Body of pancreas (tissue), 4 donors: ENCODE results near the gene CDKAL1. TPM values are rescaled to one million over a fixed set of nuclear protein-coding genes. Genes with fewer than 3 reads are reported as not detected.
"Not testable (repeated sequence)": the region's sequence is repeated elsewhere in the genome, so short reads cannot be mapped to it uniquely, and the experiment has no call there.

Experiments
- ATAC-seq: fragments of 150-250 bp; one replicate; pipeline ENCODE4 v1.9.1; 2016
- DNase-seq, 4 donors: peaks; one replicate each; pipeline ENCODE4 v3.0.0-alpha.2; 2019
- H3K27ac ChIP-seq, 4 donors: fragments of 200-600 bp; sonication (generic); 1 replicate in 3 of 4; 2 replicates in 1 of 4; pipeline versions ENCODE4 v1.5.1 to v1.6.1; 2016 to 2019; ENCODE audit warnings: mild to moderate bottlenecking in 1 of 4, mixed read lengths in 1 of 4, moderate library complexity in 1 of 4
- H3K27me3 ChIP-seq, 2 donors: fragments of 200-600 bp; sonication (generic); one replicate each; pipeline ENCODE4 v1.6.0; 2016; ENCODE audit warnings: mild to moderate bottlenecking in 1 of 2
- H3K36me3 ChIP-seq, 2 donors: fragments of 200-600 bp; sonication (generic); replicated peaks in 1 of 2; 2 replicates each; pipeline ENCODE4 v1.5.1; 2016; ENCODE audit warnings: low read depth in 2 of 2; ENCODE audit not compliant: insufficient read depth in 1 of 2
- H3K4me1 ChIP-seq: fragments of 200-600 bp; sonication (generic); one replicate; pipeline ENCODE4 v1.6.0; 2016
- H3K4me3 ChIP-seq, 2 donors: fragments of 200-600 bp; sonication (generic); 1 replicate in 1 of 2; 2 replicates in 1 of 2; pipeline ENCODE4 v1.5.1; 2016 to 2019
- H3K9me3 ChIP-seq, 3 donors: fragments of 200-600 bp; sonication (generic); 1 replicate in 2 of 3; 2 replicates in 1 of 3; pipeline ENCODE4 v1.5.1; 2016
- CTCF ChIP-seq, 7 experiments: fragments of 450-650 bp in 4 of 7; fragments of 200-600 bp in 3 of 7; sonication (generic) in 3 of 7; IDR thresholded peaks; one replicate each; pipeline ENCODE4 v1.5.1; 2016 to 2019; ENCODE audit warnings: antibody characterized with exemption in 7 of 7
- POLR2A ChIP-seq, 3 donors: fragments of 450-650 bp; IDR thresholded peaks; one replicate each; pipeline ENCODE4 v1.6.1; 2016; ENCODE audit warnings: antibody characterized with exemption in 3 of 3, mild to moderate bottlenecking in 2 of 3
- WGBS, 2 donors: methylation state at CpG; one replicate each; pipeline ENCODE4 v1.1.5; 2017; 5-methylcytosine and 5-hydroxymethylcytosine counted together
- intact Hi-C: fragments of 100-400 bp; cut with DNase I; formaldehyde crosslinking; loops from one replicate; pipeline ENCODE4 v1.15.1; 2023
- total RNA-seq, 2 donors: library from RNA; depleted of rRNA; stranded (reverse); fragments of >200 nt; gene quantifications; one replicate each; pipeline ENCODE4 v1.1.0, GENCODE V29; 2016

The CDKAL1 gene
- total RNA-seq, 2 donors from 2014 or later: 16.3 to 18.1 TPM

GRCh38 chr6:20584100-20584731 lies 50.0 kb downstream of the CDKAL1 start:
- no peaks in the 10 kb centered on the region for H3K27me3 ChIP-seq
- 77 to 100% methylated on average over 2 of the region's 2 CpGs for whole genome bisulfite sequencing, 2 donors
- no peaks in the 10 kb centered on the region for H3K36me3 ChIP-seq
- no peak overlapping the region for H3K27ac ChIP-seq
- no peak for DNase-seq
- H3K4me1 ChIP-seq: no peaks in the 10 kb centered on the region
- no peaks in the 10 kb centered on the region for H3K9me3 ChIP-seq
- ATAC-seq: no peak
- H3K4me3 ChIP-seq: no peak overlapping the region
- intact Hi-C loops: no loop called here
- TF ChIP-seq POLR2A (IDR thresholded peaks at IDR 0.05): no peak
- no peak for TF ChIP-seq CTCF (IDR thresholded peaks at IDR 0.05)

GRCh38 chr6:20589266-20589665 lies 55.0 kb downstream of the CDKAL1 start:
- Histone ChIP-seq H3K27me3 (no peaks in the 10 kb centered on the region), H3K27ac (peak overlapping the region in 1 of 4 donors; percentile 16), H3K36me3 (no peaks in the 10 kb centered on the region), H3K4me1 (no peaks in the 10 kb centered on the region), H3K9me3 (no peaks in the 10 kb centered on the region), H3K4me3 (no peak overlapping the region)
- WGBS, 2 donors: 10 to 22% methylated on average over 5 of the region's 5 CpGs
- DNase-seq: peak in 2 of 4 donors; percentile 8 to 17
- TF ChIP-seq CTCF (IDR thresholded peaks at IDR 0.05) (no peak), POLR2A (IDR thresholded peaks at IDR 0.05) (no peak)
- ATAC-seq: peak; percentile 87
- intact Hi-C loops: no loop called here

DNA sequence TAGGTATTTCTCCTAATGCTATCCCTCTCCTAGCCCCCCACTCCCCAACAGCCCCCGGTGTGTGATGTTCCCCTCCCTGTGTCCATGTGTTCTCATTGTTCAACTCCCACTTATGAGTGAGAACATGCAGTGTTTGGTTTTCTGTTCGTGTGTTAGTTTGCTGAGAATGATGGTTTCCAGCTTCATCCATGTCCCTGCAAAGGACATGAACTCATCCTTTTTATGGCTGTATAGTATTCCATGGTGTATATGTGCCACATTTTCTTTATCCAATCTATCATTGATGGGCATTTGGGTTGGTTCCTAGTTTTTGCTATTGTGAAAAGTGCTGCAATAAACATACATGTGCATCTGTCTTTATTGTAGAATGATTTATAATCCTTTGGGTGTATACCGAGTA lies 56.2 kb downstream of the CDKAL1 start:
- intact Hi-C loops, DNase-seq, ATAC-seq, H3K36me3 ChIP-seq, H3K27ac ChIP-seq, H3K4me1 ChIP-seq, H3K9me3 ChIP-seq, H3K4me3 ChIP-seq, H3K27me3 ChIP-seq: not testable (repeated sequence)
- 94 to 98% methylated on average over 3 of the region's 3 CpGs for WGBS, 2 donors

DNA sequence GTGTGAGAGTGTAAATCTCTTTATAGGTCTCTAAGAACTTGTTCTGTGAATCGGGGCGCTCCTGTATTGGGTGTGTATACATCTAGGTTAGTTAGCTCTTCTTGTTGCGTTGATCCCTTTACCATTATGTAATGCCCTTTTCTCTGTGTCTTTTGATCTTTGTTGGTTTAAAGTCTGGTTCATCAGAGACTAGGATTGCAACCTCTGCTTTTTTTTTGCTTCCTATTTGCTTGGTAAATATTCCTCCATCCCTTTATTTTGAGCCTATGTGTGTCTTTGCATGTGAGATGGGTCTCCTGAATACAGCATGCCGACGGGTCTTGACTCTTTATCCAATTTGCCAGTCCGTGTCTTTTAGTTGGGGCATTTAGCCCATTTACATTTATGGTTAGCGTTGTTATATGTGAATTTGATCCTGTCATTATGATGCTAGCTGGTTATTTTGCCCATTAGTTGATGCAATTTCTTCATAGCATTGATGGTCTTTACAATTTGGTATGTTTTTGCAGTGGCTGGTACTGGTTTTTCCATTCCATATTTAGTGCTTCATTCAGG lies 60.1 kb downstream of the CDKAL1 start:
- H3K27me3 ChIP-seq, H3K4me1 ChIP-seq, H3K36me3 ChIP-seq, H3K27ac ChIP-seq, H3K9me3 ChIP-seq, DNase-seq, ATAC-seq, H3K4me3 ChIP-seq, intact Hi-C loops: not testable (repeated sequence)
- WGBS, 2 donors: 94% methylated on average over 6 to 7 of the region's 7 CpGs

DNA sequence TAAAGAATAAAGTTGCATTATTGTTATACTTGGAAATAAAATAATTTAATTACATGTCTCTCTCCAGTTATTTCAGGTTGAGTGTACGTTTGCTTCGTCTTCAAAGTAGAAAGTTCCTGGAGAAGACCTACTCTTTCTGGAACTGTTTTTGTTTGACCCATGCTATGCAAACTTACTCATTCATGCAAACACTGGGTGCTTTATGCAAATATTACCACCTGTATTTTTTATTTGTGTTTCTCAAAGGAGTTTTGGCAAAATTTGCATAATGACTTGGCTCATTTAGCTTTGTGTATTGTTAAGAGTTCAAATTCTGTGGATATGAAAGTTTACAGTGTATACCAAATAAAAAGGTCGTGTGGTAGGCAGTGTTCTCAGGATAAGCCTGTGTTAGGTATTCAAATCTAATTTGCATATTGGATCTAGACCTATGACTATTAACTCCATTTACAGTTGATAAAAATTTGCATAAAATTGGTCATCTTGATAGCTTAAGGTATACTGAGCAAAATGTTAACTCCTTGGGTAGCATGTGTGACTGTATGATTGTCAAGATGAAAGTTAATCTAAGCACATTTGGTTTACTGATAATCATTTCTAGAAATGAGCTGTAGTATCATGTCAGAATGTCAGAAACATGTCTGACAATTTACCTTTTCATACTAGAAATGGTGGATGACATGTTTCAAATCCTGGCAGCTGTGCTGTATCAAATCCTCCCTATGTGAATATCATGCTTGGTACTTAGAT lies 65.2 kb downstream of the CDKAL1 start:
- intact Hi-C loops: no loop called here
- no peaks in the 10 kb centered on the region for H3K36me3 ChIP-seq
- 24 to 33% methylated on average over 3 of the region's 3 CpGs for WGBS, 2 donors
- H3K9me3 ChIP-seq: no peaks in the 10 kb centered on the region
- H3K27me3 ChIP-seq: no peaks in the 10 kb centered on the region
- H3K4me1 ChIP-seq: peaks cover 5% of the 10 kb centered on the region
- DNase-seq (no peak), ATAC-seq (no peak)
- H3K4me3 ChIP-seq: no peak overlapping the region
- H3K27ac ChIP-seq: no peak overlapping the region
- no peak for TF ChIP-seq POLR2A (IDR thresholded peaks at IDR 0.05)
- TF ChIP-seq CTCF (IDR thresholded peaks at IDR 0.05): no peak
